HFFc6 (cell line): Measurements from ENCODE around the gene PSKH1. TPM values are rescaled to one million over a fixed set of nuclear protein-coding genes. Genes with fewer than 3 reads are reported as not detected.
"Not testable (repeated sequence)": the region's sequence is repeated elsewhere in the genome, so short reads cannot be mapped to it uniquely, and the experiment has no call there.

Experiments used
- DNase-seq: peaks from one replicate; pipeline ENCODE4 v3.0.0-alpha.2; 2018
- H3K27ac Mint-ChIP-seq: 2 replicates; pipeline ENCODE4 v1.8.0; 2020; ENCODE audit warnings: mild to moderate bottlenecking, mixed read lengths
- H3K27me3 Mint-ChIP-seq: 2 replicates; pipeline ENCODE4 v1.8.0; 2021; ENCODE audit warnings: mild to moderate bottlenecking, moderate library complexity, mixed read lengths; ENCODE audit not compliant: insufficient read depth
- H3K36me3 Mint-ChIP-seq: 2 replicates; pipeline ENCODE4 v1.8.0; 2021; ENCODE audit warnings: low read depth, mixed read lengths
- H3K4me1 Mint-ChIP-seq: 2 replicates; pipeline ENCODE4 v1.8.0; 2020; ENCODE audit warnings: low read depth, mixed read lengths
- H3K4me3 Mint-ChIP-seq: 2 replicates; pipeline ENCODE4 v1.8.0; 2020; ENCODE audit warnings: mild to moderate bottlenecking, moderate library complexity, mixed read lengths
- H3K9me3 Mint-ChIP-seq: 2 replicates; pipeline ENCODE4 v1.8.0; 2020; ENCODE audit warnings: mild to moderate bottlenecking, mixed read lengths
- total RNA-seq, 6 experiments: library from RNA; stranded (reverse); fragmentation: NEBNext Ultra II Directional; extraction: Animal tissue kit (Norgen Biotek cat#: 25700); gene quantifications; 2 replicates in 1 of 6; 3 replicates in 5 of 6; pipeline ENCODE4 v1.2.3, GENCODE V29; 2021
- TF ChIP-seq, protein P1 (sequence below): fragments of 200-600 bp; sonication (generic); IDR thresholded peaks from 2 replicates; pipeline ENCODE4 v1.5.0; 2021; ENCODE audit warnings: antibody characterized with exemption, mild to moderate bottlenecking

PSKH1 gene
- total RNA-seq, 6 experiments from 2014 or later: 25.2 to 34.1 (median 29.3) TPM

DNA sequence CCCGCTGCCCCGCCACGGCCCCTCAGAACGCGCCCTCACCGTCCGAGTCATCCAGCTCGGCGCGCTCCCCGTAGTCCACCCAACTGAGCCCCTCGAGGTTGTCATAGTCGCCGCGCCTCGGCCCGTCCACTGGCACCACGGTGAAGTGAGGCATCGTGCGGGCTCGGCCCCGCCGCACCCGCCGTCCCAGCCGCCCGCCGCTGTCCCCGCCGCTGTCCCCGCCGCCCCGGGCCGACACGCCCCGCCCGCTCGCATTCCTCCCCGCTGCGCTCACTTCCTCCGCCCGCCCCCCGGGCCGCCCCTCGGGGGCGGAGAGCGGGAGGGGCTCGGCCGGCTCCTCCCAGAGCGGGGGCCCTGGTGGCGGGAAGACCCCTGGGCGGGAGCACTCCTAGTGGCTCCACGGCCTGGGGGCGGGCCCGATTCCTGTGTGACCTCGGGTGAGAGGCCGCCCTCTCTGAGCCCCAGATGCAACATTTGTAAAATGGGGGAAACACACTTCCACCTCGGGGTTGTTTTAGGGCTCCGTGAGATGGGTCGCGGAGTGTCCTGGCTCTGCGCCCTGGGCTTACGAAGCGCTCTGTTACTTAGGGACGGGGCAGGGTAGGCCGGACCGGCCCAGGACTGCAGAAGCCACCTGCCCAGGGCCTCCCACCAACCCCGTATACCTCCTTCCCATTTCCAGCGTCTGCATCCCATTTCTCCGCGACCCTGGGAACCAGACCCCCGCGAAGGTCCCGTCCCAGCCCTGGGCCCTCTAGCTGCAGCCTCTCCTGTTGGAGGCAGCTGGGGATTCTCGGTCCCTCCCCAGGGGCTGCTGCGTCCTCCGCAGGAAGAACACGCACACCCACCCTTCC is 75.6 kb downstream of the PSKH1 start, which contains the start of gene SLC12A4:
TSS of gene SLC12A4 (minus strand) at position 238 of the 854 bp plus-strand sequence. CDS start at position 154, 84 bp downstream.
- TF ChIP-seq, protein P1, sequence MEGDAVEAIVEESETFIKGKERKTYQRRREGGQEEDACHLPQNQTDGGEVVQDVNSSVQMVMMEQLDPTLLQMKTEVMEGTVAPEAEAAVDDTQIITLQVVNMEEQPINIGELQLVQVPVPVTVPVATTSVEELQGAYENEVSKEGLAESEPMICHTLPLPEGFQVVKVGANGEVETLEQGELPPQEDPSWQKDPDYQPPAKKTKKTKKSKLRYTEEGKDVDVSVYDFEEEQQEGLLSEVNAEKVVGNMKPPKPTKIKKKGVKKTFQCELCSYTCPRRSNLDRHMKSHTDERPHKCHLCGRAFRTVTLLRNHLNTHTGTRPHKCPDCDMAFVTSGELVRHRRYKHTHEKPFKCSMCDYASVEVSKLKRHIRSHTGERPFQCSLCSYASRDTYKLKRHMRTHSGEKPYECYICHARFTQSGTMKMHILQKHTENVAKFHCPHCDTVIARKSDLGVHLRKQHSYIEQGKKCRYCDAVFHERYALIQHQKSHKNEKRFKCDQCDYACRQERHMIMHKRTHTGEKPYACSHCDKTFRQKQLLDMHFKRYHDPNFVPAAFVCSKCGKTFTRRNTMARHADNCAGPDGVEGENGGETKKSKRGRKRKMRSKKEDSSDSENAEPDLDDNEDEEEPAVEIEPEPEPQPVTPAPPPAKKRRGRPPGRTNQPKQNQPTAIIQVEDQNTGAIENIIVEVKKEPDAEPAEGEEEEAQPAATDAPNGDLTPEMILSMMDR: no peak
- peaks cover 33% of the 10 kb centered on the region for H3K36me3 Mint-ChIP-seq
- peak within 1 kb of the TSS; percentile 100 for H3K4me3 Mint-ChIP-seq
- peaks cover 40% of the 10 kb centered on the region for H3K4me1 Mint-ChIP-seq
- H3K9me3 Mint-ChIP-seq: no peaks in the 10 kb centered on the region
- peak; percentile 44 for DNase-seq
- H3K27ac Mint-ChIP-seq: peak within 1 kb of the TSS; percentile 97
- H3K27me3 Mint-ChIP-seq: peaks cover 7% of the 10 kb centered on the region; the same call in 1 of the 2 replicates

DNA sequence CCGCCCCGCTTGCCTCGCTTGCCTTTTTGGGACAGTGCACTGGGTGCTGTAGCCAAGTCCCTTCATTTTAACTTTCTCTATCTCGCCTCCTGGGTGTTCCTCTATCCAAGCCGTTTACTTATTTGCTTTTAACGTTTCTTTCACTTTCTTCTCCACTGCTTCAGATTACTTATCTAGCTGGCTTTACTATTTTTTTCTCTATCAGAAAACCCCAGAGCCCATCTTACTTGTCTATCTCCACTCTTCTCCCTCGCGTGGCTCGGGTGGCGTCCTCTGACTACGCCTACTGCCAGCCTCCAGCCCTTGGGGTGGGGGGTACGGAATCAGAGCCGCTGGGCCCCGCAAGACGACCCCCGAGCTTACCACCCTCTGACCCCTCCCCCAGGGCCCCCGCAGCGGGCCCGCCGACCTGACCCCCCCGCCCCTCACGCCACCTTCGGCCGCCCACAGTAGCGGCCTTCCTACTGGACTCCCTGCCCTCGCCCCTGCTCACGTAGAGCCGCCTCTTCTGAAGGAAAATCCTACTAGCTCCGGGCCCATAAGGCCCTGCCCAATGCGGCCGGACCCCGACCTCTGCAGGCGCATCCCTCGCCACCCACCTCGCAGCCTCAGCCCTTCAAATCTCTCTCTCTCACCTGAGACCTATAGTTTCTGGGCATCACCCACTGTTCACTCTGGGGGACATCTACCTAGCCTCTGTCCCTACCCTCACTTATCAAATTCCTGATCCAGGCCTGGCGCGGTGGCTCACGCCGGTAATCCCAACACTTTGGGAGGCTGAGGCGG is 76.4 kb downstream of the PSKH1 start:
- TF ChIP-seq, protein P1: no peak
- DNase-seq: no peak
- Mint-ChIP-seq H3K4me1 (peaks cover 36% of the 10 kb centered on the region), H3K27me3 (peaks cover 8% of the 10 kb centered on the region), H3K4me3 (peak overlapping the region; percentile 100), H3K27ac (peak overlapping the region; percentile 80), H3K9me3 (no peaks in the 10 kb centered on the region), H3K36me3 (peaks cover 29% of the 10 kb centered on the region)

DNA sequence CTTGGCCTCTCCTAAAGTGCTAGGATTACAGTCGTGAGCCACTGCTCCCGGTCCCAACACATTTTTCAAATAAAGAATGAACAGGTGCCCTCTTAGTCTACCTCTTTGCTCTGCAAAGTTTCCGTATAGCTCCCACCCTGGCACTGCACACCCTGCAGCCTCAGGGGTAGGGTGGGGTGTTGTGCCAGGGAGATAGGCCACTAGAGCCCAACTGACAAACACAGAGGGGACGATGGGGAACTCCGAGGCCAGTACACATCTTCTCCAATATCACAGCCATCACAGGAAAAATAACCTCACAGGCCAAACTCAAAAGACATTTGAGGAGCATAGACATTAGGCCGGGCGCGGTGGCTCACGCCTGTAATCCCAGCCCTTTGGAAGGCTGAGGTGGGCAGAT is 78.1 kb downstream of the PSKH1 start:
- Mint-ChIP-seq H3K27me3 (peaks cover 12% of the 10 kb centered on the region), H3K4me1 (peaks cover 20% of the 10 kb centered on the region), H3K9me3 (no peaks in the 10 kb centered on the region), H3K4me3 (no peak overlapping the region), H3K36me3 (peaks cover 13% of the 10 kb centered on the region), H3K27ac (no peak overlapping the region)
- DNase-seq: no peak
- TF ChIP-seq, protein P1: no peak

DNA sequence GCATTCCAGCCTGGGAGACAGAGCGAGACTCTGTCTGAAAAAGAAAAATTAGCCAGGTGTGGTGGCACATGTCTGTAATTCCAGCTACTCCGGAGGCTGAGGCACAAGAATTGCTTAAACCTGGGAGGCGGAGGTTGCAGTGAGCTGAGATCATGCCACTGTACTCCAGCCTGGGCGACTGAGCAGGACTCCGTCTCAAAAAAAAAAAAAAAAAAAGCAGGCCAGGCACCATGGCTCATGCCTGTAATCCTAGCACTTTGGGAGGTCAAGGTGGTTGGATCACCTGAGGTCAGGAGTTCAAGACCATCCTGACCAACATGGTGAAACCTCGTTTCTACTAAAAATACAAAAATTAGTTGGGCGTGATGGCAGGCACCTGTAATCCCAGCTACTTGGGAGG is 79.2 kb downstream of the PSKH1 start:
- not testable (repeated sequence) for H3K4me1 Mint-ChIP-seq, H3K9me3 Mint-ChIP-seq, DNase-seq, H3K36me3 Mint-ChIP-seq, H3K4me3 Mint-ChIP-seq, H3K27ac Mint-ChIP-seq
- peaks cover 12% of the 10 kb centered on the region for H3K27me3 Mint-ChIP-seq

DNA sequence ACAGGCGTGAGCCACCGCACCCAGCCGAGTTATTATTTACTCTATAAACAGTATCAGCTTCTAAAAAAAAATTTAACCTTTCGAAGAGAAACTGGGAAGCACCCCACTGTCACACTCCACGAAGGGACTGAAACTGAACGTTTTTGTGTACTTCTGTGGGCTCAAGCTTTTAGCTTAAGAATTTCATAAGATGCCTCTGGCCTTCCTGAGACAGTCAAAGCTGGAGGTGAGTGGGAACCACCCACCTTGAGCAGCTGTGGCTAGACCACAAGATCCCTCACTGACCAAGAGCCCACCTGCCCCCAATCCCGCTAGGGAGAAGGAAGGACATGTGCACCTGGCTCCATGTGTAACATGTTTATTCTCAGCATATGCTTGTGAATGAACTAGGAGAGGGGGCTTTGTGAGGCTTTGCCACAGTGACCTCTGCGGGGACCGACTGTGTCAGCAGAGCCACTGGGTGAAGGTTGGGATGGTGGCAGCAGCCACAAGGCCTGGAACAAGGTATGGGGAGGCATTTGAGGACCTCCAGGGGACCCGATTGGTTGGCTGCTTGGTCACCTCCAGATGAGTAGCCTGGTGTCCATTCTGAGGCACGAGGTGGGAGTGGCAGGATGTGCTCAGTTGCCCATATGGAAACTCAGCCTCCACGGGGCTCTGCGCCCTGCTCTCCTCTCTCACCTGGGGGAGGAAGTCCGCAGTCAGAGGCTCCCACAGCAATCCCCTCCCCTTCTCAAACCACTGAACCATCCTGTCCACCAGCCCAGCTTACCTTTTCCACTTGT is 82.5 kb downstream of the PSKH1 start:
- no peaks in the 10 kb centered on the region for H3K9me3 Mint-ChIP-seq
- TF ChIP-seq, protein P1: no peak
- H3K27me3 Mint-ChIP-seq: peaks cover 17% of the 10 kb centered on the region
- H3K27ac Mint-ChIP-seq: no peak overlapping the region
- DNase-seq: no peak
- no peaks in the 10 kb centered on the region for H3K36me3 Mint-ChIP-seq
- H3K4me1 Mint-ChIP-seq: no peaks in the 10 kb centered on the region
- no peak overlapping the region for H3K4me3 Mint-ChIP-seq
